ENCODE results near the gene MAPK7.
"Not testable (repeated sequence)": the region's sequence is repeated elsewhere in the genome, so short reads cannot be mapped to it uniquely, and the experiment has no call there.

The MAPK7 gene

DNA sequence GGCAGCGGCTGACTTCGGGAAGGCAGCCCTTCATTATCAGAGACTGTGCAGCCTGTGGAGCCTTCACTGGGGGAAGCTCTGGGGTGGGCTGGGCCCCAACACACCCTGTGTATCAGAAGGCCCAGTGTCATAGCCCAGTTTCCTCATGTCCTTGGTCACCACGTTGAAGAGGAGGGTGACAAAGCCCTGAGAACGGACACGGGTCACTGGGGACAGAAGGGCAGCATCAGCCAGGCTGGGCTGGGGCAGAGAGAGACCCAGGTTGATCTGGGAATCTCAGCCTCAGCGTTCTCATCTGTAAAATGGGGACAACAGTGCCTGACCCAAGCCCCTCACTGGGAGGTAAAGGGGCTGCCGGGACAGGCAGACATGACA, 35.1 kb upstream of the MAPK7 start:
- no peak for DNase-seq (ENCODE audit: low read depth in 2 of 2)

DNA sequence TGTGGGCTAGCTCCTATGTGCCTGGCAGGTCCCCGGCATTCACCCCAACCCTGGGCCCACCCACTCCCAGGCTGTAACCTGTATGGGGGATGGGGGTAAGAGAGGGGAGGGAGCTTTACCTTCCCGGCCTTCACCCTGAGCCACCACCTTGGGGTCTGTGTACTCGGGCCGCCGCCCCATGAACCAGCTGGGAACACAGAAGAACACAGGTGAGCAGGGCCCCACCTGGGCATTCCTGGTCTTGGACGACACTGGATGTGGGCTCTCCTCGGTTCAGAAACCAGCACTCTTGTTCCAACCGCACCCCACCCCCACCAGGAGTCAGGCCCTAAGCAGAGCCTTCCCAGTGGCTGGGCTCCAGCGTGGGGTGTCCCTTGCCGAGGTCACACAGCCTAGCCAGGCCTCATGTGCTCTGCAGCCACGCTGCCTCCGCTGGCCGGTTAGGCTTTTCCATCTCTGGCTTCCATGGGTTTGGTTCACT, 34.6 kb upstream of the MAPK7 start:
- DNase-seq (ENCODE audit: low read depth in 2 of 2), result no peak

DNA sequence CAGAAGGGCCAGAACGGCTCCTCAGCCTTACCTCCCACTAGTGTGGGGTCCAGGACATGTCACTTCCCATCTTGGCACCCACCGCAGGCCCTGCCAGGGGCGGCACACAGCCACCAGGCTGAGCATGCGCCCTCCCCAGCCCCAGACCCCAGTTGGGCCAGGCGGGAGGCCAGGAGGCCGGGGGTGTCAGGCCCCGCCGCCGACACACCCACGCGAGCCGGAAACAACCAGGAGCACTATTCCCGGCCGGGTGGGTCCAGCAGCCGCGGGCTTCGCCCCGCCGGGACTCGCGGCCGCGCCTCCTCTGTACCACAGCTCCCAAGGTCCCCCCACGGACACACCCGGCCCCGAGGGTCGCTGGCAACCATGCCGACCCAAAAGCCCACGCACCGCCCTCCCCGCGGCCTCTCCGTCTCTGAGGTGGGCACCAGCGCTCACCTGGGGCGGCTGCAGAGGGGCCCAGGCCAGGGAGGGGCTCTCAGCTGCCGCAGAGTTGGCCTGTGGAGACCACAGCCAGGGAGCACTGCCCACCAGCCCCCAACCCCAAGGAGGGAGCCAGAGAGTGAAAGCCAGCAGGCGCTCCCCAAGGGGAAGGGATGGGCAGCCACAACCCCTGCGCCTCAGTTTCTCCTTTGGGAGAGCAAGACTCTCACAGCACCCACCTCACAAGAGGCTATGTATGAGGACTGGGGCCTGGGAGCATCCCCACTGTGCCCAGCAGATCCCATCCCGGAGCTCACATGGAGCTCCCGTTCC, 33.8 kb upstream of the MAPK7 start:
- DNase-seq (ENCODE audit: low read depth in 2 of 2), result no peak

DNA sequence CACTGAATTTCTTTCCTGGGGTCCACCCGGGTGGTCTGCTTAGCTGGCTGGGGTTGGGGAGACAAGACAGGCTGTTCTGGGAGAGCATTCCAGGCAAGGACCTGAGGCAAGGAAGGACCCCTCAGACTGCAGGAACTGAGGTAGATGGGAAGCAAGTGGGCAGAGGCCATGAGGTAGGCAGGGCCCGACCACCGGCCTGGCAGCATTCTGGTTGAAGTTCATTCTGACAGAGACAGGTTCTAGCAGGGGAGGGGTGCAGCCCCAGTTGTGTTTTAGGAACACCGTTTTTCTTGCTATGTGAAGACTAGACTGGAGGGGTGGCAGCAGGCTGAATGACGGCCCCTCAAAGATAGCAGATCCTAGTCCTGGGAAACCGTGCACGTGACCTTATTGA, 33.2 kb upstream of the MAPK7 start:
- no peak for DNase-seq (ENCODE audit: low read depth in 2 of 2)

DNA sequence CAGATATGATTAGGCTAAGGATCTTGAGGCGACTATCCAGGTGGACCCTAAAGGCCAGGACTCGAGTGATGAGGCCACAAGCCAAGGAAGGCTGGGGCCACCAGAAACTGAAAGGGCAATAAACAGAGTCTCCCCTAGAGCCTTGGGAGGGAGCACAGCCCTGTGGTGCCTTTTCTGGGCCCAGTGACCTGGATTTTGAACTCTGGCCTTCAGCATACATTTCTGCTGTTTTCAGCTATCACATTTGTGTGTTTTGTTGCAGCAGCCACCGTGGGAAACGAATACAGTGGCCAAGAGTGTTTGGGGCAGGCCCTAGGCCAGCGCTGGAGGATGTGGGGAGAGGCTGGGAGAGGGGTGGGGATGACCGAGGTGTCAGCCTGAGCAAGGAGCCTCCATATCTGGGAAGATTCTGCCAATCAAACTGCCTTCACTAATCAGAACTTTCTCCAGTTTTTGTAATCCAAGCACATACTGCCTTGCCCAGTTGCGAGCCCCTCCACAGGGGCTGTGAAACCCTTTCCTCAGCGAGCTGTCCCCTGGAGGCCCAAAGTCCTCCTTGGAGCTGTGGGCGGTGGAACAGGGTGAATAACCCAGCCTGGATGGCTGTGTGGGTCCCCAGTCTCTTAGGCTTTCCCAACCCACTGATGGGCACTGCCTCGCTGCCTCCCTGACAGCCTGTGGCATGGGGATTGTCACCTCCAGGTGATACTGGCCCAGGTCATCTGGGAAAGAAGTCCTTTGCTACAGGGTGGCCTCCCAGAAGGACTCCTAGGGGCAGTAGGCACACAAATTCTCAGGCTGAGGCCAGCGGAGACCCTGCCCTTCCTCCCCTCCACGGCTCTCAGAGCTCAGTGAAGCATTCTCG, 32.6 kb upstream of the MAPK7 start:
- no peak for DNase-seq (ENCODE audit: low read depth in 2 of 2)

DNA sequence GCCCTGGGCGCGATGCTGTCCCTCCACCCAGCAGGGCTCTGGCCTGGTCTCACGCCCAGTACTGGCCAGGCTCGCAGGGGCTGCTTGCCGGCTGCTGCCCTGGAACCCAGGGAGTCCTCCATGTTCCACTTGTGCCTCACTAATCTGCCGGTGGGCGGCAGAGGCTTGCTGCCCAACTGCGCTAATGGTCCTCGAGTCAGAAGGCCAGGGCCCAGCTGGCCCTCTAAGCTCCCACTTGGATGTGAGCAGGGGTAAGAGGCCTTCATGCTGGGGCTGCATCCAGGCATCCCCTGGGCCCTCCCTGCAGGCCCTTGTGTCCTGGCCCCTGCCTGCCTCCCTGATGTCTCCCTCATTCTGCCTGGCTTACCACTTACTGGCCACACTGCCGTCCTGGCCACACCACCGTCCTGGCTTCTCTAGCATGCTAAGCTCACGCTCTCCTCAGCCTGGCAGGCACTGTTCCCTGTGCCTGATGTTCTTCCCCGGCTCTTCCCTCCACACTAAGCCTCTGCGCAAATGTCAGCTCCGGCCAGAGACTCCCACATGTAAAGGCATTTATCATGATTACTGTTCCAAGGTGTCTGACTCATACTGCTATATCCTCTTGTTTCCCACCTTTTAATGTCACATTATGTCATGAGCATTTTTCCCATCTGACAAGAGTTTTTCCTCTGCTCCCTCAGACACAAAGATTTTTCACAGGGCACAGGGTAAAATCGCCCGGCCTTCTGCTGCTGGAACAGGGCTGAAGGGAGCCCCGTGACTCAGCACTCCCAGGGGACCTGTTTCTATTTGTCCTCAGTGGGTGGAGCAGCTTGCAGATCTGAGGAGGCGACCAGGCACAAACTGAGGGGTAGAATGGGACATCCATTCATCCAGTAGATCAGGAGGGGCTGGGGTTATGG, 31.7 kb upstream of the MAPK7 start:
- DNase-seq (ENCODE audit: low read depth in 2 of 2), result no peak

DNA sequence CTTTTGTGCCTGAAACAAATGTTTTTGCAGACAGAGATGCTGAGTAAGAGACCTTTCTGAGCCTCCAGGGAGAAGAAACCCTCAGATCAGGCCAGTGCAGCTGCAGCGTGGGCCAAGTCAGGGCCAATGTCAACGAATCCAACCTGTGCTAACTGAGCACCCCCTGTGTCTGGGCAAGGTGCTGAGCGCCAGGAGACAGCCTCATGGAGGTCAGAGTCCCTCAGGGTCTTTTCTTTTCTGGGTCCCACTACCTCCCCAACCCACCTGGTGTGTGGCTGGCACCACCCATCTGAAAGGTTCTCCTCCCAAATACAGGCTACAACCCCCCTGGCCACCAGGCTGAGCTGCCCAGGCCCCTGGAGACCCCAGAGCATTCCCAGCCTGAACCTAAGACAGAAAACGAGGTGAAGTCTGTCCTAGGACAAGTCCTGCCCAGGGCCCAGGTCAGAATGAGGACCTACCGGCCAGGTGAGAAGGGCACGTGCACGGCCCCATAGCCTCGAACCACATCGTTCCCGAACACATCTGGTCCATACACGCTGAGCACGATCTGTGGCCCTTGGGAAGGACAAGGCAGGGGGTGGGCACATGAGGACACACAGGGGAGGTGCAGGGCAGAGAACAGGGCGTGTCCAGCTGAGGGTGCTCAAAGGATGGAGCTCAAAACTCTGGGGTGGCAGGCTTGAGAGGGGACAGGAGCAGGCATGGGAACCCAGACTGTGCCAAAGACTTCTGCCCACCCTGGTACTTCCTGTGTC, 30.8 kb upstream of the MAPK7 start:
- DNase-seq (ENCODE audit: low read depth in 2 of 2), result no peak

DNA sequence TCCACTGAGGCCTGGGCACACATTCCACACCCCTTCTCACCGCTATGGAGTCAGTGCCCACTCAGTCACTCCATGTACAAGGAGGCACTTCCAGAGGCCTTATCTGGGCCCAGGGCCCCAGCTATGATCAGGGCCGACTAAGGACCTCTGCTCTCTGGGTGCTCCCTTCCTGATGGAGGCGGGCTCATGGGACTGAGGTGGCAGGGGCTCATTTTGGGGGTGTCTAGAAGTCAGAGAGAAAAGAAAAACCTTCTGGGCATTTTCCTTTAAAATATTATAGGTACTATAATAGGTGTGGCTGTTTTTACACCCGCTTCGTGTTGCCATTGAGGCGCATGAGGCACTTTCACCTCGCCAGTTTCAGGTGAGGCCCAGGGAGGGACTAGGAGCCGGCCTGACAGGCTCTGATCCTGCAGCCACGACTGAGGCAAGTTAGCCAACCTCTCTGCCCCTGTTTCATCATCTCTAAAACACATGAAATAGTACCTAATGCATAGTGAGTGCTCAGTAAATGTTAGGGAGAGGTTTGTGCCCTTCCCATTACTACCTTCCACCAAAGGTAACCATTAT, 30.1 kb upstream of the MAPK7 start:
- DNase-seq (ENCODE audit: low read depth in 2 of 2), result no peak

DNA sequence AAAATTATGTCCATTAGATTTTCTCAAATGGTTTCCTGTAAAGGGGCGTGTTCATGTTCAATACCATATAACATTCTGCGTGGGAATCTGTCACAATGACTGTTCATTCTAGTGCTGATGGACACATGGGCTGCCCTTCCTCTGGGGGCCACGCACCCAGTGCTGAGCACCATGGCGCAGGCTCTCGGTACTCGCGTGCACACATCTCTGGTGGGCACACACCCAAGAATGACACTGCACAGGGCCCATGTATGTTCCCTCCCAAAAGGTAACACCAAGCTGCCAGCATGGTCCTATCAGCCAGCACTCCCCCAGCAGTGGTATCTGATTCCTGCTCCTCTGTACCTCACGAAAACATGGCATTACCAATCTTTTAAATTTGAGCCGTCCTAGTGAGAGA, 29.5 kb upstream of the MAPK7 start:
- no peak for DNase-seq (ENCODE audit: low read depth in 2 of 2)

DNA sequence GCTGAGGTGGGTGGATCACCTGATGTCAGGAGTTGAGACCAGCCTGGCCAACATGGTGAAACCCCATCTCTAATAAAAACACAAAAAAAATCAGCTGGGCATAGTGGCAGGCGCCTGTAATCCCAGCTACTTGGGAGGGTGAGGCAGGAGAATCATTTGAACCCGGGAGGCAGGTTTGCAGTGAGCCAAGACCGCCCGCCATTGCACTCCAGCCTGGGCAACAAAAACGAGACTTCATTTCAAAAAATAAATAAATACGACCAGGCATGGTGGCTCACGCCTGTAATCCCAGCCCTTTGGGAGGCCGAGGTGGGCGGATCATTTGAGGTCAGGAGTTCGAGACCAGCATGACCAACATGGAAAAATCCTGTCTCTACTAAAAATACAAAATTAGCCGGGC, 24.9 kb upstream of the MAPK7 start:
- DNase-seq (ENCODE audit: low read depth in 2 of 2), result not testable (repeated sequence)

DNA sequence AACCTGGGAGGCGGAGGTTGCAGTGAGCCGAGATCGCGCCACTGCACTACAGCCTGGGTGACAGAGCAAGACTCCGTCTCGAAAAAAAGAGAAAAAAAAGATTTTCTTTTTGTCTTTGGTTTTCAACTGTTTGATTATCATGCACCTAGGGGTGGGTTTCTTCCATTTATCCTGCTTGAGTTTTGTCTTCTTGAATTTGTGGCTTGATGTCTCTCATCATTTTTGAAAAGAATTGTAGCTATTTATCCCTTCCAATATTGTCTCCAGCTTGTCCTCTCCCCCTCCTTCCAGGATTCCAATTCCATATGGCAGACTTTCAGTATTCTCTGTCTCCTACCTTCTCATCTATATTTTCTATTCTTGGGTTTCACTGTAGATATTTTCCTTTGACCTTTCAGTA, 23.6 kb upstream of the MAPK7 start:
- DNase-seq (ENCODE audit: low read depth in 2 of 2), result no peak

DNA sequence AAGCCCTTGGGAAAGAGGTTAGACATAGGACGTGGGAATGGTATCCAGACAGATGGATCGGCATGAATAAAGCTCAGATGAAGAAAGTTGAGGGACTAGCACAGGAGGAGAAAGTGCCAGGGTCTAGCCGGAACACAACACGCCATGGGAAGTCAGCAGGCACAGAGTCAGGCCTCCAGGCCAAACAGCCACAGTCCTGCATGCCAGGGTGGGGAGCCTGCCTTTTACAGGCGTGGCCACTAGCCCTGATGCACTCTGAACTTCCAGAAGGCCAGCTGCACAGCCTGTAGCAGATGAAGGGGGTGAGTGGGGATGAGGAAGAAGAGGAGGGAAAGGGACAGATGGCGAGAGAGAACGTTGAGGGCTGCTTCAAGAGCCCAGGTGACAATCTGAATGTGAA, 20.9 kb upstream of the MAPK7 start:
- DNase-seq (ENCODE audit: low read depth in 2 of 2), result no peak

DNA sequence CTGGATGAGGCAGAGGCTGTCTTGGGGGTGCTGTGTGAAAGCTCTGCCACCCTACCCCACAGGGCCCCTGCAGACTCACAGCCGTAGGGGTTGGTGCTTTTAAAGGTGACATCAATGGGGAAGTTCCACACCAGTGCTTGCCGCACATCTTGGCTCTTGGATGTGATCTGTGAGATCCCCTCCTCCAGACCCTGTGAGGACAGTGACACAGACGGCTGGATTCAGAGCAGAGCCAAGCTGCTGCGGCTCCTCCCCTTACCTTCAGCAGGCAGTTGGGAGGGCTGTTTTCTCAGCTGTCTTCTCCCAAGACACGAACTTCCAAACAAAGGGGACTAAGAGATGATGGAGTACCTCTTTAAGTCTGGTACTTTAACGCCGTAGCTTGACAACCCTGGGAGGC, 20.5 kb upstream of the MAPK7 start:
- DNase-seq (ENCODE audit: low read depth in 2 of 2), result no peak

DNA sequence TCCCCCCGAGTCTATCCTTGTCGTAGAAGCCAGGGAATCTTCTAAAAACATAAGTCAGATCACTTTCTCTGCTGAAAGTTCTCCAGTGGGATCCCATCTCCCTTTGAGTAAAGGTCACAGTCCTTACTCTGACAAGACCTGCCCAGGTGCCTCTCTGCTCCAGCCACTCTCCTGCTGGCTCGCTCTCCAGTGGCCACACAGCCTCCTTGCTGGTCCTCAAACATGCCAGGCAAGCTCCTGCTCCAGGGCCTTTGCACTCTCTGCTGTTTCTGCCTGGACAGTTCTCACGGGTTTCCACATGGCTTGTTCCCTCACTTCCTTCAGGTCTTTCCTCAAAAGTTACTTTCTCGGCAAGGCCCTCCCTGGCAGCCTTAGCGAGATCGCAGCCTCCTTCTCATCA, 19.1 kb upstream of the MAPK7 start:
- no peak for DNase-seq (ENCODE audit: low read depth in 2 of 2)

DNA sequence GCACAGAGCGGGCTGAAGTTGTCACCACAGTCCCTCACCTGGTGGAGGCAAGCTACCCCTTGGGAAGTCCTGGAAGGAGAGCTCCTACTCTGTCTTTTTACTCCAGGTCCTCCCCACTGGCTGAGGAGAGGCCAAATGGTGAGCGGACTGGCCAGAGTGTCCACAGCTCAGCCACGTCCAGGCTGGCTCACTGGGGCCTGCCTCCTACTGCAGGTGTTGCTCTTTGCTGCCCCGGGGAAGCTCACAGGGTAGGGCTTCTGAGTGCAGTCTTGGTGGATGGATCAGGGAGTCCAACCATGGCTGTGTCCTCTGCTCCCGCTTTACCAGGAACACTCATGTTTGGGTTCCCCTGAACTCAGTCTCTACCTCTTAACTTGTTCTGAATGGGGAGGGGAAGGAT, 18.4 kb upstream of the MAPK7 start:
- DNase-seq (ENCODE audit: low read depth in 2 of 2), result no peak

DNA sequence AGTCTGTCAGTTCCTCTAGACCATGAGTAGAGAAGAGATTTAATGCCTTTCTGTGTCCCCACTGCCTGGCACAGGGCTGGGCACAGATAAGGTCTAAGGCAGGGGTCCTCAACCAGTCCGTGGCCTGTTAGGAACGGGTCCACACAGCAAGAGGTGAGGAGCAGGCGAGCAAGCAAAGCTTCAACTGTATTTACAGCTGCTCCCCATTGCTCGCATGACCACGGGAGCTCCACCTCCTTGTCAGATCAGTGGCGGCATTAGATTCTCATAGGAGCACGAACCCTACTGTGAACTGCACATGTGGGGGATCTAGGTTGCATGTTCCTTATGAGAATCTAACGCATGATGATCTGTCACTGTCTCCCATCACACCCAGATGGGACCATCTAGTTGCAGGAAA, 17.5 kb upstream of the MAPK7 start:
- DNase-seq (ENCODE audit: low read depth in 2 of 2), result no peak

DNA sequence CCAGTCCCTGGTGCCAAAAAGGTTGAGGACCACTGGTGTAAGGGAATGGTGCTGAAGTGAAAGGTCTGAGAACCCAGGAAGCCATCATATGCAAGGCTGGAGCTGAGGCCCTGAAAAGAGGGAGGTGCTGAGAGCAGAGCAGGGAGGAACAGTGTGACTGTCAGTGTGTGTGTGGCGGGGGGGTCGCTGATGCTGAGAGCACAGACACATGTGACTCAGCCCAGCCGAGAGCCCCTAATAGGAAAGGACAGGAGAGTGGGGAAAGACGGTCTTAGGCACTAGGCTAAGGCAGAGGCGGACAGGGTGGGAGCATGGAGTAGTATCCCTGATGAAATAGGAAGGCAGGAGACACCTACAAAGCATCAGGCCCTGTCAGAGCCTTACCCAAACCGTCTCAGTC, 17.0 kb upstream of the MAPK7 start:
- no peak for DNase-seq (ENCODE audit: low read depth in 2 of 2)

DNA sequence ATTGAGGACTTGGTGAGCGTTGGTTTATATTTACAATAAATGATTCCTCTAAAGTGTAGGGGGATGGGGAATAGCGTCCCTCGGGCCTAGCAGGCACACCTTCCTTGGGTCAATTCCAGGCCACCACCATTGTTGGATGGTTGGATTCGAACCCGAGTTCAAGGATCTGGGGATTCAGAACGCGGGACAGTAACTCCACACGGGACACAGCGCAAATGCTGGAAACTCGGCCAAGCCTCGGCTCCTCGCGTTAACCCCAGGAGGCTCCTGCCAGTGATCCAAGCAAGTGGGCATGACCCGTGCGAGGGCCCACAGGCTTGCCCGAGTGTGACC, 16.4 kb upstream of the MAPK7 start:
- DNase-seq (ENCODE audit: low read depth in 2 of 2), result no peak

DNA sequence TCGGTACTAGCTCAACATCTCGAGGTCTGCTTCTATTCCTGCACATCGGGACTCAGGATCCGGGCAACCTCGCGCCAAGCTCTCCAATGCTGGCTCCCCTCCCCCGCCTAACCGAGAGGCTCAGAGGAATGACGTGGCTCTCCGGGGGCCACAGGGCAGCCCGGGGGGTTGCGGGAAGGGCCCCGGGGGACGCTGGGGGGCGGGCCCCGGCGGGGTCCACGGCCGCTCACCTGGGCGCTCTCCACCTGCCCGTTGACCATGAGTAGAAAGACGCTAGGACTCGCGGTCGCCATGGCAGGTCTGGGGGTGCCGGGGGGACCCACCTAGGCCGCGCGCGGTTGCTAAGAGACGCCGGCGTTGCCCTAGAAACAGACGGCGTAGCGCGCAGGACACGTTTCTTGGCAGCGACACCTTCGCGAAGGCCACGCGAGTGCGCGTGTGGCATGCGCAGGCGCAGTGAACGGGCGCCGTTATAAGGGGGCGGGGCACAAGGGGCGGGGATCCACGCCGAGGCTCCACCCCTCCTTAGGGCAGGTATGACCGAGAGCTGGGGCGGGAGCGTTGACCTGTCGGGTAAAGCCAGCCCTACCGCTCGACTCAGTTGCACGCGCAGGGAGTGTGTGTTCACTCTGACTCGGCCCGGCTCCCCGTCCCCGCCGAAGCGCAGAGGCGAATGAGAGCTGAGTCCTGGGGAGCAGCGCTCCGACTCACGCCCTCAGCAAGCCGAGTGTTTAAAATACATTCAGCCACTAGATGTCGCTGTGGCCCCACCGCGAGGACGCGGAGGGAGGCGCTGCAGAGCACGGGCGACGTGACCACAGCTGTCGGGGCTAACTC, 15.8 kb upstream of the MAPK7 start, which contains the start of gene B9D1:
Gene B9D1, minus strand, starts transcription at position 447 of the 837 bp plus-strand sequence. Its CDS starts 154 bp downstream, at position 293.
- peak; percentile 81 to 82 for DNase-seq (ENCODE audit: low read depth in 2 of 2)

DNA sequence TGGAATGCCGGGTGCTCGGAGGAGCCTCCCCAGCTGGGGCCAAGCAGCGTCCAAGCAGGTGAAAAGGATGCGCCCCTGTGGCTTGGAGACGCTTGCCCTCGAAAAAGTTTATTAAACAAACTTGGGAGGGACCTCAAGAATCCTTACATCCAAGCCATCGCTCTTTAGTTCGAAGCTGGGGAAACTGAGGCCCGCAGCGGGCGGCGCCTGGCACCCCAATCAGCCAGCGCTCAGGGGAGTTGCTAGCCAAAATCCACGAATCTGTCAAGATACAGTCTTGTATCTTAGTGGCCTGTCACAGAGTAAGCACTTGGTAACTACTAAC, 15.2 kb upstream of the MAPK7 start:
- no peak for DNase-seq (ENCODE audit: low read depth in 2 of 2)
